GM21529 (cell line): Measurements from ENCODE around the gene MSMB.

Source experiments
- ATAC-seq: cut with Tn5 transposase; IDR thresholded peaks from one replicate; pipeline ENCODE4 v1.9.1; 2021; ENCODE audit not compliant: unreplicated experiment

Gene MSMB

GRCh38 chr10:46035923-46036849 lies 9.9 kb downstream of the MSMB start:
- no peak for ATAC-seq

- no peak for ATAC-seq
These were observed 12.5 kb downstream of the MSMB start for GRCh38 chr10:46033602-46034011.

- no peak for ATAC-seq
These were observed 14.2 kb downstream of the MSMB start for GRCh38 chr10:46031648-46032532.

GRCh38 chr10:46030091-46030937 lies 15.8 kb downstream of the MSMB start, which contains the start of gene NCOA4:
NCOA4 (minus strand) TSS chr10:46030623; CDS start chr10:46016680, 13,943 bp downstream.
- peak; percentile 97 for ATAC-seq

GRCh38 chr10:46029461-46030030 lies 16.5 kb downstream of the MSMB start:
- ATAC-seq: no peak

- peak; percentile 38 for ATAC-seq
These were observed 17.2 kb downstream of the MSMB start for GRCh38 chr10:46028584-46029460.

- ATAC-seq: no peak
These were observed 20.0 kb downstream of the MSMB start for GRCh38 chr10:46026106-46026505.

- ATAC-seq: no peak
These were observed 20.7 kb downstream of the MSMB start for GRCh38 chr10:46025406-46025805.

GRCh38 chr10:46024948-46025347 lies 21.1 kb downstream of the MSMB start:
- ATAC-seq: no peak

- ATAC-seq: peak; percentile 93
These were observed 22.9 kb downstream of the MSMB start for GRCh38 chr10:46022978-46023702.

GRCh38 chr10:46020344-46020657 lies 25.8 kb downstream of the MSMB start:
- no peak for ATAC-seq

- ATAC-seq: no peak
These were observed 26.3 kb downstream of the MSMB start for GRCh38 chr10:46019569-46020343.

- ATAC-seq: no peak
These were observed 26.9 kb downstream of the MSMB start for GRCh38 chr10:46019177-46019528.

GRCh38 chr10:46018453-46019176 lies 27.5 kb downstream of the MSMB start:
- no peak for ATAC-seq

- no peak for ATAC-seq
These were observed 28.3 kb downstream of the MSMB start for GRCh38 chr10:46017733-46018132.

GRCh38 chr10:46016811-46017210 lies 29.3 kb downstream of the MSMB start:
- no peak for ATAC-seq

GRCh38 chr10:46016190-46016589 lies 29.9 kb downstream of the MSMB start:
- no peak for ATAC-seq
